GM15510 (cell line): ENCODE results near the gene OAS3.

ENCODE experiments used
- POLR2A ChIP-seq: IDR thresholded peaks from 3 replicates; pipeline ENCODE4 v1.6.1; 2011; ENCODE audit warnings: borderline replicate concordance; ENCODE audit not compliant: insufficient read length; ENCODE audit errors: extremely low read depth

The OAS3 gene

DNA sequence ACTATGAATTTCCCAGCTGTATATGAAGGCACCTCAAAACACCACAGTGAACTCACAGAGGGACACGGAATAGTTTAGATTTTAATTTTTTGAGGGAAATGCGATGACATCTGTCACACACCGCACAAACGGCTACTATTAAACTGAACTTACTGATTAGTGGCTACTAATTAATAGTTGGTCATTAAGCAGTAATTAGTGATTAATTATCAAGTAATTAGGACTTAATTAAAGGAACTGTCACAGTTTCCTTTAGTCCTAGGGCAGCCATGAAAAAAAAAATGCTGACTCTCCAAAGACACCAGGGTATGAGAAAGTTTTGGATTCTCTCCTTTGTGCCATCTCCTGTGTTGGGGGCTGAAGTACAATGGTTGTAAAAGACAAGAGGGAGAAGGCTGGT lies 28.6 kb upstream of the OAS3 start:
- no peak for TF ChIP-seq POLR2A

DNA sequence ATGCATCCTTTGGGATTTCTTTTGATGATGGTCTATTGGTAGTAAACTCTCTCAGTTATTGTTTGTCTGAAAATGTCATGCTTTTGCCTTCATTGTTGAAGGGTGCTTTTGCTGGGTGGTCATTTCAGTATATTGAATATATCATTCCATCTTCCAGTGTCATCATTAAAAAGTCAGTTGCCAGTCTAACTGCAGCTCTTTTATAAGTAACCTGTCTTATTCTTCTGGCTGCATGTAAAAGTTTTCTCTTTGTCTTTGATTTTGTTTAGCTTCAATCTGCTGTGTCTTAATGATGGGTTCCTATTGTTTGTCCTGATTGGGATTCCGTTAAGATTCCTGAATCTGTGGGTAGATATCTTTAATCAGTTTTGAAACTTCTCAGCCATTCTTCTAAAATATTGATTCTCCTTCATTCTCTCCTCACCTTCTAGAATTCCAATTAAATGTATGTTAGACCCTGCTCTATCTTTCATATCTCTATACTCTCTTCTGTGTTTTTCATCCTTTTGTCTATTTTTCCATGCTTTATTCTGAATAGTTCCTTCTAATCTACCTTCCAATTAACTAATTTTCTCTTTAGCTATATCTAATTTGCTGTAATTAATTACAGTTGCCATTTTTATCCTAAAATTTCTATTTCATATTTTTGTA lies 25.1 kb upstream of the OAS3 start:
- no peak for TF ChIP-seq POLR2A

DNA sequence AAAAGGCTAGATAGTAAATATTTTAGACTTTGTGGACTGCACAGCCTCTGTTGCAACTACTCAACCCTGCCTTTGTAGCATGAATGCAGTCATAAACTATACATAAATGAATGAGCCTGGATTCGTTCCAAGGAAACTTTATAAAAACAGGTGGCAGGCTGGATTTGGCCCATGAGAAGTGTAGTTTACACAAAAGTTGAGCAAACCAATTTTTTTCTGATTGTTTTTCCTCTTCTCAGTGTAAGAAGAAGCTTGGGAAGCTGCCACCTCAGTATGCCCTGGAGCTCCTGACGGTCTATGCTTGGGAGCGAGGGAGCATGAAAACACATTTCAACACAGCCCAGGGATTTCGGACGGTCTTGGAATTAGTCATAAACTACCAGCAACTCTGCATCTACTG lies 22.0 kb upstream of the OAS3 start:
- no peak for TF ChIP-seq POLR2A

DNA sequence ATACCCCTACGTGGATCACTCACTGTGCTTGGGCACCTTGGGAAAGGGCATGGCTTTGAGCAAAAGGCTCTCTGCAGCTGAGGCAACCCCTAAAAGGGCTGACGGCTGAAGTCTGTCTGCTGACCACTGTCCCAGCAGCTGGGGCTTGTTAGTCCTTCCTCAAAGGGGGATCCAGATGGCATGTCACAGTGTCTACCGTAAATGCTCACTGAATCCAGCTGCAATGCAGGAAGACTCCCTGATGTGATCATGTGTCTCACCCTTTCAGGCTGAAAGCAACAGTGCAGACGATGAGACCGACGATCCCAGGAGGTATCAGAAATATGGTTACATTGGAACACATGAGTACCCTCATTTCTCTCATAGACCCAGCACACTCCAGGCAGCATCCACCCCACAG lies 19.2 kb upstream of the OAS3 start:
- no peak for TF ChIP-seq POLR2A

DNA sequence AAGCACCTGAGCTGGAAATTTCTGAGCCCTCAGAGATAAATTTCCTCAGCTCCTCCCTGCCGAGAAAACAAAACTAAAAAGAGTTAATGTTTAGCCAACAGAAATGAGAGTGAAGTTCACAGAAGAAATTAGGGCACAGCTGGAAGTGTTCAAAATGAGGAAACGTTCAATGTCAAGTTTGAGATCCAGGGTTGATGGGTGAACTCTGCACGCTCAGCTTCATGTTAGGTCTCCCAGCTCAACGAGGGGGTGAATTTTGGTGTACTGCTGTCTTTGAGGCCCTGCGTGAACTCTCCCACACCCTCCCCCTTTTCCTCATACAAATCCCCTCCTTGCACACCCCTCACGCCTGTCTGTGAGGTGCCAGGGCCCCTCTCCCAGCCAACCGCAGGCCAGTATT lies 13.3 kb upstream of the OAS3 start:
- TF ChIP-seq POLR2A, result no peak

DNA sequence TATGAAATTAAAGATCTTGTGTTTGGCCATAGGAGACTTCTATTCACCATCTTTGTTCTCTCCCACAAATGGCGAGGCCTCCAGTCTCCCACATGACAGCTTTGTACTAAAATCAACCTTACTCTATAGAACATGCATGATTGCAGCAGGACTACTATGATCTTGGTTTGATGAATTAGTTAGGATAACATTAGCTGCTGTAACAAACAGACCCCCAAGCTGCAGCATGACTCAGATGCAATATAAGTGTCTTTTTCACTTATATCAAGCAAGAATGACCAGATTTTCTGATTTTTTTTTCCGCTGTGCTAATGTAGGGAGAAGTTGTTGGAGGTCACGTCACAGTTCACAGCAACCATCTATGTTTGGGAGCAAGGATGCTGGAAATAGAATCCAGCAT lies 10.8 kb upstream of the OAS3 start:
- TF ChIP-seq POLR2A, result no peak

DNA sequence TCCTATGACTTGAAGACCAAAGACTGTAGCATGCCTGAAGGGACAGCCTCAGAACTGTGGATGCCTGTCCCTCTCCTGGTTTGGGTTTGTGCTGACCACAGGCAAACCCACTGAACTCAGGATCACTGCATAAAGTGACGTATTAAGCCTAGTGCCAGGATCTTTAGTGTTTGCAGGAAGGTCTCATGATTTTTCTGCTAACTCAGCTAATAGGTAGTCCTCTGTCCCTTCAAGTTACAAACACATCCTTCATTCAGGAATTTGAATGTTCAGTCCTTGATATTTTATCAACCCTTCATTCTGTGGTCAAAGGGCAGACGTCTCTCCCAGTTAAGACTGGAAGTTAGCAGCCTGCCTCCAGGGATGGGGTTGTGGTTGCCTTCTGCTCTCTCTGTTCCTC lies 10.3 kb upstream of the OAS3 start:
- no peak for TF ChIP-seq POLR2A

DNA sequence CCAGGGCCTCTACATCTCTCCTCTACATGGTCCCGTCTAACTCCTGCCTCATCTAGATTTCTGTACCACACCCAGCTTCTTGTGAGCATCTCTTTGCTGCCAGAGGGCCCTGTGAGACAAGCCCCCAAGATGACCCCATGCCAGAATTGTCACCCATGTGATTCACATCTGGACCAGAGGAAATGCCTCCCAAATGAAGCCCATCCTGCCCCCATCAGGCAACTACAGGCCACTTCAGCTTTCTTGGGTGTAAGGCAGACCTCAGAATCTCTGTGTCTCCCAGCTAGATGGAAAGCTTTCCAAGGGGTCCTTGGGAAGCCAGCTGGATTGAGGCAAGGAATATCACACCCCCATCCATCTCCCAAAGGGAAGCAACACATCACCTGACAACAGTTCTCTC lies 9.3 kb upstream of the OAS3 start:
- no peak for TF ChIP-seq POLR2A

DNA sequence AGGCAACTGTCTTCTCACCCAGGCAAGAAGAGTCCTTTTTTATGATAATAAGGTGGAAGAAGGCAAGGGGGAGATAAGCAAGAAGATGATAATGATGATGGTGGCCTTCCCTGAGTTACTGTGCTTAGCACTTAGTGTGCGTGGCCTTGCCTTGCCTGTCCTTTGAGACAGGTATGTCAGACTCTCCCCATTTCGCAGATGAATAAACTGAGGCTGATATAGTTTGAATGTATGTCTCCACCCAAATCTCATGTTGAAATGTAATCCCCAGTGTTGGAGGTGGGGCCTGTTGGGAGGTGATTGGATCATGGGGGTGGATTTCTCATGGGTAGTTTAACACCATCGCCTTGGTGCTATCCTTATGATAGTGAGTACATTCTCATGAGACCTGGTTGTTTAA lies 8.6 kb upstream of the OAS3 start:
- no peak for TF ChIP-seq POLR2A

DNA sequence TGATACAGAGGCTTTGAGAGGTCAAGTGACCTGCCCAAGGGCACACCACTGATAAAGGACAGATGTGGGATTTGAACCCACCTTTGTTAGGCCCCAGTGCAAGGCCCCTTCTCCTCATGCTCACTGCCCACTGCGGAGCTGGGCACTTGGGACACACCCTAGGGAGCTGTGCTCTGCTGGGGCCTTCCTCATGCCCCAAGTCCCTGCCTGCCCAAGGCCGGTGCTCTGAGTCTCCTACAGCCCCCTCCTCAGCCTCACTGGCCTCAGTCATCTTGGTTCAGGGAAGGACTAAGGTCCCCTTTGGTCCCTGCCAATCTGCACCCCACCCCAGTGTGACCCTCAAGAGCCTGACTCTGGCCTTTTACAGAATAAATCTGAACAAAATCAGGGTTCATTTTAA lies 7.9 kb upstream of the OAS3 start:
- no peak for TF ChIP-seq POLR2A

DNA sequence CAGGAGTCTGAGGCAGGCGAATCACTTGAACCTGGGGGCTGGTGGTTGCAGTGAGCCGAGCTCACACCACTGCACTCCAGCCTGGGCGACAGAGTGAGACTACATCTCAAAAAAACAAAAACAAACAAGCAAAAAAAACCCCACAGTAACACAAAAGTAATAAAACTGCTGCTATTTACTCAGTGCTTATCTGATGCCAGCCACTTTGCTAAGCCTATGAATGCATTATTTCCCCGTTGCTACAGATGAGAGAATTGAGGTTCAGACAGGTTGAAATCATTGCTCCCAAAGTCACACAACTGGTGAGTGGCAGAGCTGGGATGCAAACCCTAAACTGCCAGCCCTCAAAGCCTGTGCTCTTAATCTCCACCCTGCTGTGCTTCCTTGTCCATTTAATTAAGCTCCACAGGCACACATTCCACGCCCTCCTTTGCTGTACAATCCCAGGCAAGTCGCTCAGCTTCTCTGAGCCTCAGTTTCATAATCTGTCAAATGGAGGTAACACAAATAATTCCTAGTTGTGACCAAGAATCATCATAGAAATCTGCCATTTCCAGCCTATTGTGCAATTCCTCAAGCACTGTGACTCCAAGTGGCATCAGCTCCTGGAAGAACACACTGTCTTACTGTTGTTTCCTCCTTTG lies 5.7 kb upstream of the OAS3 start:
- no peak for TF ChIP-seq POLR2A

DNA sequence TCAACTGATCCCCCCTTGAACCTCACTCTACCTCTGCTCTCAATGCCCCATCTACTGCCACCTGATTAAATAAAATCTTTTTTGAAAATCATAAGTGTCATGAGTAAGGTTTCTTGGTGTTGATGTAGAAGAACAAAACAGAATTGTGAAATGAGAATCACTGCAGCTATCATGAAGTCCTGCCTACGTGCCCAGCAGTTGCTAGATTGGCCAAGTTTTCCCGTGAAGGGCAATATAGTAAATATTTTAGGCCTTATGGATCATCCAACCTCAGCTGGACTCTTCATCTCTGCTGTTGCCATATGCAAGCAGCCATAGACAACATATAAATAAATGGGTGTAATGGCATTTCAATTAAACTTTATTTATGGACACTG lies 5.2 kb upstream of the OAS3 start:
- no peak for TF ChIP-seq POLR2A

DNA sequence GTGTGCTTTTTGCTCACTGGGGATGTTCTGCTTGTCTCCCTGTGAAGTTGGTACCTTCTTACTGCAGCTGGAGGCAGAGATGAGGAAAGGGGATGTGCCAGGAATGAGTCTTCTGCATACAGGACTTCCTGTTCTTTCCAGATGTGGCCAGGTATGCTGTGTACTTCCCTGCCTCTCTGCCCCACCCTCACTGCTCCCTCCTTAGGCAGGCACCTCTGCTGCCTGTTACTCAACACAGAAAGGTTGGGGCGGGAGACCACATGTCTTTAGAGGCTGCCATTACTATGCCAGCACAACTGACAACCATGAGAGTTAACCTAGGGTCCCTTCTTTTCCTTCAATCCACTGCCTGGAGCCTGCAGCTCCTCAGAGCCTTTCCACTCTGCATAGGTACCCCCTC lies 2.0 kb upstream of the OAS3 start:
- no peak for TF ChIP-seq POLR2A

DNA sequence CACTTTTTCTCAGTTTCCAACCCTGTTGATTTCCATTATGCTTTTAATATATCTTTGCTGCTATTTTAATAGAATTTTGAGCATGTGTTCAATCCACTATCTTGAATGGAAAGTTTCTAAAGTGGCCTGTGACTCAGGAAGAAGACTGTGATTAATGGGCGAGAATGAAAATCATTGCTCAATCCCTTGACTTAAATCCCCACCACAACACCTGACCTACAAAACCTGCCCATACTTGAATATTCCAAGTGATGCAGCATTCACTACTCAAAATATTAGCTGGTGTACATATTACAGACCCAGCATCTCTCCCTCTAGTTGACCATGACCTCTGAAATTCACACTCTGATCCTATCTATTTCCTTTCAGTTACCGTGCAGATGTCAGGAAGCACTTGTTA lies 1.3 kb upstream of the OAS3 start:
- TF ChIP-seq POLR2A, result no peak

DNA sequence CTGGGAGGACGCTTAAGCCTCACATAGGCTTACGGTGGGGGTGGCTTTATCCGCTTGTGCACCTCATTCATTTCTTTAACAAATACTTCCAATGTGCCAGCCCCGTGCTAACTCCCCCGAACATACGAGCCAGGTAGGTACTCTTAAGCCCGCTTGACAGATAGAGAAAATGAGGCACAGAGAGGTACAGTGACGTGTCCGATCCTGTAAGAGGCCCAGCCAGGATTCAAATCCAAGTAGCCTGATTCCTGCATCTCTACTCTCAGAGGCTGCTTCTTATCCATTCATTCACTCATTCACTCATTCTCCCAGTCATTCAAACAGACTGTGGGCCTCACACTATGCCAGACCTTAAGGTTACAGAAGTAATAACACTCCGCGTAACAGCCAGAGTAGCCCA lies 477 bp downstream of the OAS3 start:
- TF ChIP-seq POLR2A, result no peak

DNA sequence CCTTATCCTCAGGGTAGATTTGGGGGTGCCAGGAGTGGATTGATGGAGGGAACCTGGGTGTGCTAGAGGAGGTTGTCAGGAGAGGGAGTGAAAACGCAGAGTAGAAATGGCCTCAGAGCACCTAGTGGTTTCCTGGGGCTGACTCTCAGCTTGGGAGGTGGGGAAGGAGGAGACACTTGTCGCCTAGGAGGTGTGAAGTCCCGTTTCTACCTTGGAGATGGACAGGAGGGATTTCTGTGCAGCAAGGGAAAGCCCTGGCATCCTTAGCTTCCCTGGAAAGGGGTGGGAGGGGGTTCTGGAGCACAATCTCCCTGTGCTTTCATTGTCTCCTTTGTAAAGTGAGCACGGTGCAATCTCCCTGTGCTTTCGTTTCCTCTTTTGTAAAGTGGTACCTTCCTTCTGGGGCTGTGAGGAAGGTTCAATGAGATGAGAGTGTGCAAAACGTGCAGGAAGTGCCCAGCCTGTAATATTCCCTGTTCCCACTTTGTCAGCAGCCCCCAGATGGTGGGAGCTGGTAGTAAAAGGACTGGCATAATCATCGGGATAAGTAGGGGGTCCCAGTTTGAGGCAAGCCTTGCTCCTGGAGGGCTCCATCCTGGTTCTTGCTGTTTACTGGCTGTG lies 1.6 kb downstream of the OAS3 start:
- TF ChIP-seq POLR2A, result peak; percentile 21
